ENCODE measurements around the gene HOXD3. TPM values are rescaled to one million over a fixed set of nuclear protein-coding genes. Genes with fewer than 3 reads are reported as not detected.
A peak's percentile ranks its signal among the peaks of the same experiment; 100 is the strongest.

Gene HOXD3
- total RNA-seq, 1 experiment from 2014 or later = not detected

GRCh38 chr2:176178757-176179295 is 21.7 kb downstream of the HOXD3 start:
- no peaks in the 10 kb centered on the region for H3K4me1 ChIP-seq (ENCODE audit: insufficient read depth, low read length)
- peaks cover 100% of the 10 kb centered on the region for H3K27me3 Mint-ChIP-seq (ENCODE audit: low read depth)
- no peak overlapping the region for H3K27ac Mint-ChIP-seq
- H3K9me3 Mint-ChIP-seq = peaks cover 3 to 8% of the 10 kb centered on the region in 2 experiments; a peak in 4 of 5 replicates
- H3K23ac ChIP-seq (ENCODE audit: insufficient read length, low read depth, low read length) = no peak overlapping the region
- H4K91ac ChIP-seq (ENCODE audit: insufficient read length, low read depth, low read length) = no peak overlapping the region
- H3K9me3 ChIP-seq (ENCODE audit: control insufficient read depth, low read depth, low read length) = no peaks in the 10 kb centered on the region
- H3K27ac ChIP-seq (ENCODE audit: insufficient read length, low read depth, low read length) = no peak overlapping the region
- no peak for TF ChIP-seq CTCF (conservative IDR thresholded peaks at IDR 0.05)
- no peak overlapping the region for H2AFZ ChIP-seq (ENCODE audit: low read length)
- H3K79me1 ChIP-seq (ENCODE audit: insufficient read depth, low read depth, low read length, poor library complexity, severe bottlenecking) = no peaks in the 10 kb centered on the region
- H3K79me2 ChIP-seq (ENCODE audit: insufficient read depth, low read length) = no peaks in the 10 kb centered on the region
- no peak overlapping the region for H3K14ac ChIP-seq (ENCODE audit: insufficient read depth, low read length)
- H4K5ac ChIP-seq (ENCODE audit: insufficient read length, low read depth, low read length) = no peak overlapping the region
- H3K23me2 ChIP-seq (ENCODE audit: insufficient read length, low read depth, low read length, poor library complexity, severe bottlenecking) = no peaks in the 10 kb centered on the region
- H3T11ph ChIP-seq (ENCODE audit: low read length) = no peak overlapping the region
- H2BK120ac ChIP-seq (ENCODE audit: low read depth, low read length, poor library complexity, severe bottlenecking) = no peak overlapping the region
- H3K4ac ChIP-seq (ENCODE audit: low read depth, low read length) = no peak overlapping the region
- peak overlapping the region in 1 of 2 experiments; percentile 49; a peak in 1 of 5 replicates for H3K4me3 Mint-ChIP-seq
- peaks cover 0 to 6% (median 0%) of the 10 kb centered on the region in 3 experiments; a peak in 2 of 7 replicates for H3K36me3 Mint-ChIP-seq (ENCODE audit: insufficient read depth in 1 of 3, low read depth in 3 of 3)
- H3K18ac ChIP-seq (ENCODE audit: insufficient read length, low read depth, low read length) = no peak overlapping the region
- no peak overlapping the region for H2BK20ac ChIP-seq (ENCODE audit: low read depth, low read length, poor library complexity, severe bottlenecking)
- H3K56ac ChIP-seq (ENCODE audit: insufficient read length, low read depth, low read length) = no peak overlapping the region
- DNase-seq = no peak
- no peak overlapping the region for H4K8ac ChIP-seq (replicated peaks; ENCODE audit: insufficient read length, low read depth, low read length)
- peaks cover 32 to 37% of the 10 kb centered on the region in 2 experiments for H3K4me1 Mint-ChIP-seq
- H4K20me1 ChIP-seq (ENCODE audit: control insufficient read depth, insufficient read depth, insufficient read length) = no peaks in the 10 kb centered on the region
- no peak overlapping the region for H2AK5ac ChIP-seq (ENCODE audit: insufficient read length, low read length)
- no CpG with 5 or more reads among the region's 7 CpGs for WGBS (ENCODE audit: extremely low coverage, insufficient read length, low lambda C conversion rate)
- H2BK5ac ChIP-seq (ENCODE audit: insufficient read length, low read length) = no peak overlapping the region
- H2BK15ac ChIP-seq (ENCODE audit: low read depth, low read length) = no peak overlapping the region
- H3K27me3 ChIP-seq (ENCODE audit: insufficient read depth, low read length) = peaks cover 92% of the 10 kb centered on the region
- no peak overlapping the region for H3K4me2 ChIP-seq (ENCODE audit: insufficient read depth, insufficient read length, low read length)
- H2BK12ac ChIP-seq (ENCODE audit: insufficient read length, low read depth, low read length) = no peak overlapping the region
- H3K9ac ChIP-seq (ENCODE audit: extremely low read depth, insufficient read length, low read length) = no peak overlapping the region

Measured in H9 (cell line).